Right renal pelvis (tissue), 4 donors: ENCODE data around the gene SURF4. TPM values are rescaled to one million over a fixed set of nuclear protein-coding genes. Genes with fewer than 3 reads are reported as not detected.
A peak's percentile ranks its signal among the peaks of the same experiment; 100 is the strongest.

Source experiments
- DNase-seq, 4 donors: peaks; one replicate each; pipeline ENCODE4 v3.0.0-alpha.2; 2013; ENCODE audit warnings: low read depth in 4 of 4, low spot score in 3 of 4, missing footprints in 1 of 4
- polyA plus RNA-seq, 4 donors: library from polyadenylated mRNA; unstranded; fragments of 120-200 nt; gene quantifications; one replicate each; pipeline ENCODE4 v1.2.1, GENCODE V29; 2013; ENCODE audit not compliant: insufficient read length in 4 of 4

SURF4 gene
- 100 to 1,000 TPM; 174 to 189 (median 181) TPM for polyA plus RNA-seq

DNA sequence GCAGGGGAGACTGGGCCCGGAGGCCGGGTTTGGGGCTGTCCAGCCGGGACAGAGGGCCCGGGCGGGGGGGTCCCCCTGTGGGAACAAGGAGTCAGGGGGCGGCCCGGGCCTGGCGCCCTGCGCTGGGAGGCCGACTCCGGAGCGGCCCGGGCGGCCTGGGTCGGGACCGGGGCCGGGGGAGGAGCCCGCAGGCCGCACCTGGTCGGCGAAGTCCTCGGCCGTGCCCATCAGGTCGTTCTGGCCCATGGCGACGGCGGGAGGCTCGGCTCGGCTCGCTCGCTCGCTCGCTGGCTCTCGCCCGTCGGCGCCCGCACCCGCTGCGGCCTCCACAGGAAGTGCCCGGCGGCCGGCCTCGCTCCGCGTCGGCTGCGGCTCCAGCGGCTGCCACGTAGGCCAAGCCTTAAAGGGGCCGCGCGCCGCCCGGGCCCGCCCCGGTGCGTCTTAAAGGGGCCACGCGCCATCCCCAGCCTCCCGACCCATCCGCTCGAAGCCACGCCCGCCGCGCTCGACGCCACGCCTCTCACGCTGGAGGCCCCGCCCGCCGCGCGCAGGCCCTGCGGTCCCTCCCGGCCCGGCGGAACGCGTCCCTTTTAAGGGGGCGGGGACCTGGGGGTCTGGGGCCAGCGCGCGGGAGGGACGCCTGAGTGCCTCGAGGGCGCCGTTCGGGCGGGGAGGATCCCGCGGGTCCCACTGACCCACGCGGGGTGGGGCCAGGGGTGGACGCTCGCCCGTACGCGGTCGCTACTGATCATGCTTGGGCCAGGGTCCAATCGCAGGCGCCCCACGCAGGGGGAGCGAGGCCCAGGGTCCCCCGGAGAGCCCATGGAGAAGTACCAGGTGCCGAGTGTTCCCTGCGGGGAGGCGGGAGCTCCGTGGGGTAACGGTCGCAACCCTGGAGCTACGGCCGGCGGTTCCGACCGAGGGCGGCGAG lies at the start of gene SURF4, which contains the start of gene STKLD1:
TSS of gene SURF4 (minus strand) at position 337 of the 931 bp plus-strand sequence. CDS start at position 246, 91 bp downstream.
TSS of gene STKLD1 (plus strand) at position 643 of the 931 bp plus-strand sequence. CDS start at position 751, 108 bp downstream.
- peak; percentile 89 to 93 (median 92) for DNase-seq

DNA sequence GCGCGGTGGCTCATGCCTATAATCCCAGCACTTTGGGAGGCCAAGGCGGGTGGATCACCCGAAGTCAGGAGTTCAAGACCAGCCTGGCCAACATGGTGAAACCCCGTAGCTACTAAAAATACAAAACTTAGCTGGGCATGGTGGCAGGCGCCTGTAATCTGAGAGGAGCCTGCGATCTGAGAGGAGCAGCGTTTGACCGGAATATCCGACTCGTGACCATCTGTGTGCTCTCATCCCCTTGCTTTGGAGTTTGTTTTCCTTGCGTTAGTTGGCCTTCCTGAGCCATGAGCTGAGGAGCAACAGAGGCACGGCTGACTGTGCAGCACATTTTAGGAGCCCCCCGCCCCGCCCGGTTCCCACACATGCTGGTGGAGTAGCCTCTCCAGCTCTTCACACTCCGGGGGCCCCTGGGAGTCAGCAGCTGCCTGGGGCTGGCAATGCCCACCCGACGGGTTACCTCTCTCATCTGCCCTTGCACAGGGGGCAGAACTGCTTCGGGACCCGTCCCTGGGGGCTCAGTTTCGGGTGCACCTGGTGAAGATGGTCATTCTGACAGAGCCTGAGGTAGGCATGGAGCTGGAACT lies 49.3 kb upstream of the SURF4 start:
- no peak for DNase-seq

GRCh38 chr9:133424187-133424586 lies 48.3 kb upstream of the SURF4 start:
- no peak for DNase-seq

GRCh38 chr9:133423216-133423615 lies 47.4 kb upstream of the SURF4 start:
- no peak for DNase-seq

- DNase-seq = no peak
These were observed 46.0 kb upstream of the SURF4 start, which contains the start of gene ADAMTS13 for GRCh38 chr9:133421615-133422542. Gene ADAMTS13, plus strand, starts transcription at chr9:133422367. Its CDS starts 77 bp downstream, at chr9:133422444.

DNA sequence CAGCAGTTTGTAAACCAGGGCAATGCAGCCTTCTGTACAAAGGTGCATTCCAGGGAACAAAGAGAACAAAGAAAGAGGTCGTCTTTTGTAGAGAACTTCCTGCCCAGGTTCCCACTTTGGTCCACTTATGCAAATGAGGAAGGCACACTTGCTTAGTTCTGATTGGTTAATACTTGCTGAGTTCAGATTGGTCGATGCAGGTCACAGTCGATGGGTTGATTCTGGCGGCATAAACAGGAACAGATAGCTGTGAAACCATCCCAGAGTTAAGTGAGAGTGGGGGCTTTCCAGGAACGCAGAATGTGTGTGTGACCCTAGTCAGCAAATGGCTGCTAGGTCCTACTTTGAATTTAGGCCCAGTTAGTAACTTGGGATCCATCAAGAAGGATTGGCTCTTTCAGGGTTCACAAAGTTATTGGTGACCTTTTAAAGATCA lies 44.5 kb upstream of the SURF4 start:
- no peak for DNase-seq

DNA sequence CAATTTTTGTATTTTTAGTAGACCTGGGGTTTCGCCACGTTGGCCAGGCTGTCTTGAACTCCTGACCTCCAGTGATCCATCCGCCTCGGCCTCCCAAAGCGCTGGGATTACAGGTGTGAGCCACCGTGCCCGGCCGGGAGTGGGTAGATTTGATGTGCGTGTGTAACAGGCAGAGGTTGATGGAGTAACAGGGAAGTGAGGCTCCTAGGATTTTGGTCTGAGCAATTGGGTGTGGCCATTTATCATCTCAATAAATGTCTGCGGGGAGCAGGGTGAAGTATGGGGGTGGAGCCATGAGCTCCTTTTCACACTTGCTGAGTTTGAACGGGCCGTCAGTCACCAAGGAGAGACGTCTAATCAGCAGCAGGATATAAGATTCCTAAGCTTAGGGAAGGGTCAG lies 43.1 kb upstream of the SURF4 start:
- no peak for DNase-seq

GRCh38 chr9:133417541-133418461 lies 41.9 kb upstream of the SURF4 start, which contains the start of gene REXO4:
Gene REXO4, minus strand, starts transcription at chr9:133418010. Its CDS starts 166 bp downstream, at chr9:133417844.
- peak; percentile 70 to 88 (median 77) for DNase-seq

DNA sequence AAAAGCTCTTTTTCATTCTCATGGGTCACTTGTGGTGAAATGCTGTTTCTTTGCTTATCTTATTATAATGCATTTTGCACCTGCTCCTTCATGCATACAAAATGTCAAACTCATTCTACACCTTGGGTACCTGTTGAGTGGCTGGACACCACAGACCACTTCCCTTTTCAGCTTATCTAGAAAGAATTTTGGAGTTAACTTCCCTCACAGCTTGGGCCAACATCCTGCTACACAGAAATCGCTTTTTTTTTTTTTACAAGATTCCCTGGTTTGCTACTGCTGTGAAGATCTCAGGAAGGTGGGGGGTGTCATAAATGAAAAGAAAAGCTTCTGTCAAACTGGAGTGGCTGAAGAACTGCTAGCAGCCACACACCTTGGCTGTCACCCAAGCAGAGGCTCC lies 39.3 kb upstream of the SURF4 start:
- no peak for DNase-seq

- no peak for DNase-seq
These were observed 32.2 kb upstream of the SURF4 start for GRCh38 chr9:133408042-133408441.

DNA sequence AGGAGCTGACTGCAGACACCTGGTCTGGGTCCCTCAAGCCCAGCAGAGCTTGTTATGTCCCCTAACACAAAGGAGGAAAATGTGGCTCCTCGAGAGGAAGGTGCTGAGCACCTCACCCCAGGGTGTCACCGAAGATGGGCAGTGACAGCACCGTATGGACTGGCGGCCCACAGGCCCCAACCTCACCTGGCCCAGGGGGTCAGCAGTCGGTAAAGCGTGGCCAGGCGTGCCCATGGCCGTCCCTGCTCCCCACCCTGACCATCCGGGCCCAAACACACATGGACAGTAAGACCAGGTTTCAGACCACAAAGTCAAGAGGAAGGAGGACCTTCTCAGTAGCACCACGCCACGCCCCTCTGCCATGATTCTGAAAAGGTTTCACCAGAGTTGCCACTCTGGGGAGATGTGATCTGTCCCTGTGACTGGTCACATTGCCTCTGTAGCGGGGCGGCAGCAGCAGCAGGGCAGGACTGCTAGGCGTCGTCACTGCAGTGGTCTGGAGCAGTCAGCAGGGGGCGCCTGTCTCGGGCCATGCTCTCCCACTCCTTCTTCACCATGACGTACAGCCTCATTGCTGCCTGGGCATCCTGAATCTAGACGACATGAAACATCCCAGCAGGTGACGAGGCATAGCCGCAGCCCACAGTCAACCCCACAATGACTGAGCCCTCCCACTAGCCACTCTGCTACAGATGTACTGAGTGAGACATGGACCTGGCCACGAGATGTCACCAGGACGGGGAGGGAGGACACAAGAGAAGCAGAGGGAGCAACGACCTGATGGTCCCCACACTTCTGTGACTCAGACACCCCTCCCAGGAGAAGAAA lies 30.8 kb upstream of the SURF4 start:
- DNase-seq = peak in 2 of 4 donors; percentile 38 to 66

DNA sequence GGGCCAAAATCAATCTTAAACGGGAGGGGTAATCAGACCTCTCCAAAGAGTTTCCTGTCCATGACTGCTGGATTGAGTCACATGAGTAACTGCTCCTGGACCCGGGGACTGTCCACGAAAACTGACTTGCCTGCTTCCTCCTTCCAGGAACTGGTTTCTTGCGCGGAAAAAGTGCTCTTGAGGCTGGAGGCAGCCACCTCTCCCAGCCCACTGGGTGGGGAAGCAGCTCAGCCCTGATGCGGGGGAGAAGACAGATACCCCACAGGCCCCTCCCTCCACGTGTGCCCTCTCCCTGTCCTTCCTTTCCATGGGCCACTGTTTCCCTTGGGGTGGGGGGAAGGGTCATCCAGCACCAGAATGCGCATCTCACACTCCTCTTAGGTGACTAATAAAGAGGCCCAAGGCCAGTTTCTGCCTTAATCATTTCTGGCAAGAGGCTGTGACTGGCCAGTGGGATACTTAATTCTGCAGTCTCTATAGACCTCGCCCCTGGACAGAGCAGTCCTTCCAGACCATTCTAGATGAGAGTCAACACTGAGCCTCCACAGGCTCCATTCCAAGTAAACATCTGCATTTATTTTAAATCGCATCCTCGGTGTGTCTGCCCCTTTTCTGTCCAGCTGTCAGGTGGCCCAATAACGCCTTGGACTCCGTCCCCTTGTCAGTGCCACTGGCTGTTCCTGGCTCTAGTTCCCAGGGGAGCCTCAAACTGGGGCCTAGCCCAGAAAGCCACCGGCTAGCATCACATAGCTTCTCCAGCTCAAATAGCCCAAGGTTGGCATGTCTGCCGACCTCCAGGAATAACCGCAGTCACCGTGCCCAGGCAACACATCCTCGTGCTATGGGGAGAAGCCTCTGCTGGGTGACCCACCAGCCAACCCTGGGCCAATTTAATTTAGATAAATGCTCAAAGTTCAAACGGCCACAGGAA lies 29.9 kb upstream of the SURF4 start:
- DNase-seq = no peak

GRCh38 chr9:133404454-133405002 lies 28.7 kb upstream of the SURF4 start:
- no peak for DNase-seq

GRCh38 chr9:133403766-133404453 lies 28.1 kb upstream of the SURF4 start:
- DNase-seq = no peak

DNA sequence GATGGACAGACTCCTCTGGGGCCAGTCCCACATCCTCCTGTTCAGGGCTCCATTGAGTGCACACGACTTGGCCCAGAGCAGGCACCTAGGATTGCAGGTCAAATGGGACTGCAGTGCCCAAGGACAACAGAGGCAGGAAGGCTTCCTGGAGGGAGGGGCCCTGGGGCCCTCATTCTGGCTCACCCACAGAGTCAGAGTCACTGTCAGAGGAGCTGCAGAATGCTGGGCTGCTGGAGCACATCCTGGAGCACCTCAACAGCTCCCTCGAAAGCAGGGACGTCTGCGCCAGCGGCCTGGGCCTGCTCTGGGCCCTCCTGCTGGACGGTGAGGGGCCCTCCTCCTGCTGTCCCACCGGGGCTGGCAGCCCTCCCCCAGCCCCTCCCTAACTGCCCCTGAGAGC lies 26.8 kb upstream of the SURF4 start:
- no peak for DNase-seq

- DNase-seq = no peak
These were observed 25.7 kb upstream of the SURF4 start for GRCh38 chr9:133401588-133401987.
